ENCODE results near the gene TOX3. TPM values are rescaled to one million over a fixed set of nuclear protein-coding genes. Genes with fewer than 3 reads are reported as not detected.
A peak's percentile ranks its signal among the peaks of the same experiment; 100 is the strongest.

Gene TOX3
- total and polyA plus RNA-seq, 2 of the 13 experiments (the other 11 are each of a cell fraction or from before 2014, with no cell fraction given) = 14.5 to 98.6 TPM

DNA sequence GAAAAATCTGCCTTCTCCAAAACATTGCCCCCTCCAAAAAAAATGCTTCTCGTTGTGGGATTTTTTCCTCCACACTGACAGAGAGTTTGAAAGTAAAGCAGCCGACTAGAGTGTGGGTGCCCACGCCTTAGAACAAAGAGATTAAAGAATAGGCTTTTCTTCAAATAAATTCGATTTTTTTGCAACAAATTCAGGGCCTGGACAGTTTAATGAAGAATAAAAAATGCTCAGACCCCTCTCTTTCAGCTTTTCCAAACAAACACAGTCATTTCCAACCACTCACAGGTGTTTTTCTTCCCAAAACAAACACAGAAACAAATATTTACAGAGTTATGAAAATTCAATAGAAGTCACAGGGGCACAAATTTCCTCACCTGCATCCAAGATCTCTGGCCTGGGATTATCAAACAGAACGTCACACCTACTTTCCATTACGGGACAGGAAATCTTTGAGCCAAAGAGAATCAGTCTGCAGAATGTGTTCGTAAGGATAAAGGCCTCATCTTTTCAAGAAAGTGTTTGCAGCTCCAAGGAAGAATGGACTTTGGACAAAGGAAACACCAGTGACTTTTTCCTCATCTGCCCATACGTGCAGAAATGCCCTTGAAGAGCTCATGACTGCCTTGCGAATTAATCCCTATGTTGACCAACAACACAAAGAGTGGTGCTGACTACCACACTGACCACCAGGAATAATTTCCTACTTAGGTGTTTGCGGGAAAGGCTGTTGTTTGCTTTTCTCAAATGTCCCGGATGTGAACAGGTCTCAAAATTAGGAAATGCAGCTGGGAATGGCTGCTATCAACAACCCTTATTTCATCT, 31.3 kb upstream of the TOX3 start (continued):
- peak; percentile 53 for TF ChIP-seq ZFX (CRISPR knock-in tag; IDR thresholded peaks at IDR 0.05; ENCODE audit: low read depth)
- TF ChIP-seq, protein P1, sequence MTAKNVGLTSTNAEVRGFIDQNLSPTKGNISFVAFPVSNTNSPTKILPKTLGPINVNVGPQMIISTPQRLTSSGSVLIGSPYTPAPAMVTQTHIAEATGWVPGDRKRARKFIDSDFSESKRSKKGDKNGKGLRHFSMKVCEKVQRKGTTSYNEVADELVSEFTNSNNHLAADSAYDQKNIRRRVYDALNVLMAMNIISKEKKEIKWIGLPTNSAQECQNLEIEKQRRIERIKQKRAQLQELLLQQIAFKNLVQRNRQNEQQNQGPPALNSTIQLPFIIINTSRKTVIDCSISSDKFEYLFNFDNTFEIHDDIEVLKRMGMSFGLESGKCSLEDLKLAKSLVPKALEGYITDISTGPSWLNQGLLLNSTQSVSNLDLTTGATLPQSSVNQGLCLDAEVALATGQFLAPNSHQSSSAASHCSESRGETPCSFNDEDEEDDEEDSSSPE (CRISPR knock-in tag; IDR thresholded peaks at IDR 0.05) = peak; percentile 33; the same call in 1 of the 2 replicates
- TF ChIP-seq ERF (CRISPR knock-in tag; IDR thresholded peaks at IDR 0.05) = peak; percentile 61; the same call in 1 of the 2 replicates
- TF ChIP-seq ZNF430 (CRISPR knock-in tag; IDR thresholded peaks at IDR 0.05) = 0 out of 2 replicates have a peak, but pooled peaks have one; percentile 44
- TF ChIP-seq ZIK1 (CRISPR knock-in tag; IDR thresholded peaks at IDR 0.05; ENCODE audit: borderline replicate concordance, low read depth) = no peak
- TF ChIP-seq ZNF619 (CRISPR knock-in tag; IDR thresholded peaks at IDR 0.05) = no peak
- TF ChIP-seq SMARCE1 (IDR thresholded peaks at IDR 0.05; ENCODE audit: borderline replicate concordance) = no peak
- TF ChIP-seq NCOA1 (CRISPR knock-in tag; IDR thresholded peaks at IDR 0.05) = no peak
- TF ChIP-seq, protein P2, sequence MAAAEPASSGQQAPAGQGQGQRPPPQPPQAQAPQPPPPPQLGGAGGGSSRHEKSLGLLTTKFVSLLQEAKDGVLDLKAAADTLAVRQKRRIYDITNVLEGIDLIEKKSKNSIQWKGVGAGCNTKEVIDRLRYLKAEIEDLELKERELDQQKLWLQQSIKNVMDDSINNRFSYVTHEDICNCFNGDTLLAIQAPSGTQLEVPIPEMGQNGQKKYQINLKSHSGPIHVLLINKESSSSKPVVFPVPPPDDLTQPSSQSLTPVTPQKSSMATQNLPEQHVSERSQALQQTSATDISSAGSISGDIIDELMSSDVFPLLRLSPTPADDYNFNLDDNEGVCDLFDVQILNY (CRISPR knock-in tag; conservative IDR thresholded peaks at IDR 0.05) = no peak
- TF ChIP-seq TOE1 (CRISPR knock-in tag; IDR thresholded peaks at IDR 0.05) = no peak
- no peak for TF ChIP-seq ZC3H13 (CRISPR knock-in tag; IDR thresholded peaks at IDR 0.05)
- TF ChIP-seq, protein P3, sequence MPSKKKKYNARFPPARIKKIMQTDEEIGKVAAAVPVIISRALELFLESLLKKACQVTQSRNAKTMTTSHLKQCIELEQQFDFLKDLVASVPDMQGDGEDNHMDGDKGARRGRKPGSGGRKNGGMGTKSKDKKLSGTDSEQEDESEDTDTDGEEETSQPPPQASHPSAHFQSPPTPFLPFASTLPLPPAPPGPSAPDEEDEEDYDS (CRISPR knock-in tag; IDR thresholded peaks at IDR 0.05) = peak; percentile 53; the same call in 1 of the 2 replicates
- no peak for TF ChIP-seq ZNF547 (CRISPR knock-in tag; IDR thresholded peaks at IDR 0.05)
- TF ChIP-seq, protein P4, sequence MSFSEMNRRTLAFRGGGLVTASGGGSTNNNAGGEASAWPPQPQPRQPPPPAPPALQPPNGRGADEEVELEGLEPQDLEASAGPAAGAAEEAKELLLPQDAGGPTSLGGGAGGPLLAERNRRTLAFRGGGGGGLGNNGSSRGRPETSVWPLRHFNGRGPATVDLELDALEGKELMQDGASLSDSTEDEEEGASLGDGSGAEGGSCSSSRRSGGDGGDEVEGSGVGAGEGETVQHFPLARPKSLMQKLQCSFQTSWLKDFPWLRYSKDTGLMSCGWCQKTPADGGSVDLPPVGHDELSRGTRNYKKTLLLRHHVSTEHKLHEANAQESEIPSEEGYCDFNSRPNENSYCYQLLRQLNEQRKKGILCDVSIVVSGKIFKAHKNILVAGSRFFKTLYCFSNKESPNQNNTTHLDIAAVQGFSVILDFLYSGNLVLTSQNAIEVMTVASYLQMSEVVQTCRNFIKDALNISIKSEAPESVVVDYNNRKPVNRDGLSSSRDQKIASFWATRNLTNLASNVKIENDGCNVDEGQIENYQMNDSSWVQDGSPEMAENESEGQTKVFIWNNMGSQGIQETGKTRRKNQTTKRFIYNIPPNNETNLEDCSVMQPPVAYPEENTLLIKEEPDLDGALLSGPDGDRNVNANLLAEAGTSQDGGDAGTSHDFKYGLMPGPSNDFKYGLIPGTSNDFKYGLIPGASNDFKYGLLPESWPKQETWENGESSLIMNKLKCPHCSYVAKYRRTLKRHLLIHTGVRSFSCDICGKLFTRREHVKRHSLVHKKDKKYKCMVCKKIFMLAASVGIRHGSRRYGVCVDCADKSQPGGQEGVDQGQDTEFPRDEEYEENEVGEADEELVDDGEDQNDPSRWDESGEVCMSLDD (CRISPR knock-in tag; IDR thresholded peaks at IDR 0.05; ENCODE audit: borderline replicate concordance) = no peak
- no peak for TF ChIP-seq ZBTB38 (CRISPR knock-in tag; IDR thresholded peaks at IDR 0.05)
- peak; percentile 95 for TF ChIP-seq GATAD2A (CRISPR knock-in tag; IDR thresholded peaks at IDR 0.05)
- peak; percentile 59 for TF ChIP-seq GATAD1 (CRISPR knock-in tag; IDR thresholded peaks at IDR 0.05)
- TF ChIP-seq, protein P5, sequence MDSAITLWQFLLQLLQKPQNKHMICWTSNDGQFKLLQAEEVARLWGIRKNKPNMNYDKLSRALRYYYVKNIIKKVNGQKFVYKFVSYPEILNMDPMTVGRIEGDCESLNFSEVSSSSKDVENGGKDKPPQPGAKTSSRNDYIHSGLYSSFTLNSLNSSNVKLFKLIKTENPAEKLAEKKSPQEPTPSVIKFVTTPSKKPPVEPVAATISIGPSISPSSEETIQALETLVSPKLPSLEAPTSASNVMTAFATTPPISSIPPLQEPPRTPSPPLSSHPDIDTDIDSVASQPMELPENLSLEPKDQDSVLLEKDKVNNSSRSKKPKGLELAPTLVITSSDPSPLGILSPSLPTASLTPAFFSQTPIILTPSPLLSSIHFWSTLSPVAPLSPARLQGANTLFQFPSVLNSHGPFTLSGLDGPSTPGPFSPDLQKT (CRISPR knock-in tag; IDR thresholded peaks at IDR 0.05; ENCODE audit: borderline replicate concordance) = no peak
- TF ChIP-seq ZNF841 (CRISPR knock-in tag; IDR thresholded peaks at IDR 0.05; ENCODE audit: borderline replicate concordance) = no peak
- TF ChIP-seq, protein P6, sequence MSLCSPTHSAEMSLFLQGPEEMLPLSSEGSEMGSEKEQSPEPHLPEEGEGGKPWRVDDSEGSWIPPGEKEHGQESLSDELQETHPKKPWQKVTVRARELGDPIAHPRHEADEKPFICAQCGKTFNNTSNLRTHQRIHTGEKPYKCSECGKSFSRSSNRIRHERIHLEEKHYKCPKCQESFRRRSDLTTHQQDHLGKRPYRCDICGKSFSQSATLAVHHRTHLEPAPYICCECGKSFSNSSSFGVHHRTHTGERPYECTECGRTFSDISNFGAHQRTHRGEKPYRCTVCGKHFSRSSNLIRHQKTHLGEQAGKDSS (CRISPR knock-in tag; IDR thresholded peaks at IDR 0.05; ENCODE audit: borderline replicate concordance, low read depth) = peak; percentile 65; the same call in 1 of the 2 replicates
